Hepatocyte (in vitro differentiated cells): Measurements from ENCODE around the gene OS9. TPM values are rescaled to one million over a fixed set of nuclear protein-coding genes. Genes with fewer than 3 reads are reported as not detected.

ENCODE experiments used
- DNase-seq: peaks from one replicate; pipeline ENCODE4 v3.0.0-alpha.2; 2016; ENCODE audit warnings: low spot score
- H2AFZ ChIP-seq: fragments of 200-600 bp; sonication (generic); 2 replicates; pipeline ENCODE4 v1.6.0; 2016; ENCODE audit warnings: antibody characterized with exemption, mild to moderate bottlenecking
- H3K27ac ChIP-seq: fragments of 200-600 bp; sonication (generic); 2 replicates; pipeline ENCODE4 v1.5.1; 2016; ENCODE audit warnings: mild to moderate bottlenecking
- H3K27me3 ChIP-seq: fragments of 200-600 bp; sonication (generic); 2 replicates; pipeline ENCODE4 v1.6.1; 2016
- H3K36me3 ChIP-seq: fragments of 200-600 bp; sonication (generic); replicated peaks from 2 replicates; pipeline ENCODE4 v1.5.1; 2016; ENCODE audit warnings: low read depth; ENCODE audit not compliant: insufficient read depth
- H3K4me1 ChIP-seq: fragments of 200-600 bp; sonication (generic); 2 replicates; pipeline ENCODE4 v1.5.1; 2016; ENCODE audit warnings: mild to moderate bottlenecking, moderate library complexity; ENCODE audit not compliant: insufficient read depth
- H3K4me2 ChIP-seq: fragments of 200-600 bp; sonication (generic); 2 replicates; pipeline ENCODE4 v1.6.0; 2016
- H3K4me3 ChIP-seq: fragments of 200-600 bp; sonication (generic); 2 replicates; pipeline ENCODE4 v1.5.1; 2016; ENCODE audit warnings: mild to moderate bottlenecking
- H3K79me2 ChIP-seq: fragments of 200-600 bp; sonication (generic); 2 replicates; pipeline ENCODE4 v1.6.0; 2017; ENCODE audit warnings: mild to moderate bottlenecking
- H3K9me2 ChIP-seq: fragments of 200-600 bp; sonication (generic); replicated peaks from 2 replicates; pipeline ENCODE4 v1.6.0; 2017; ENCODE audit warnings: mild to moderate bottlenecking; ENCODE audit not compliant: insufficient read depth
- H3K9me3 ChIP-seq: fragments of 200-600 bp; sonication (generic); 2 replicates; pipeline ENCODE4 v1.5.1; 2016; ENCODE audit warnings: low read depth, mild to moderate bottlenecking
- H4K20me1 ChIP-seq: fragments of 200-600 bp; sonication (generic); 2 replicates; pipeline ENCODE4 v1.6.0; 2016; ENCODE audit warnings: mild to moderate bottlenecking; ENCODE audit not compliant: insufficient read depth, poor library complexity, severe bottlenecking
- EZH2 ChIP-seq: fragments of 200-600 bp; sonication (generic); IDR thresholded peaks from 2 replicates; pipeline ENCODE4 v1.6.1; 2016; ENCODE audit warnings: antibody characterized with exemption, mild to moderate bottlenecking, borderline replicate concordance
- EZH2phosphoT487 ChIP-seq: fragments of 200-600 bp; sonication (generic); IDR thresholded peaks from one replicate; pipeline ENCODE4 v1.6.1; 2018; ENCODE audit warnings: antibody characterized with exemption, mild to moderate bottlenecking, low read depth, moderate library complexity; ENCODE audit not compliant: unreplicated experiment, severe bottlenecking
- WGBS: methylation state at CpG from one replicate; pipeline ENCODE4 v1.1.6; 2016; ENCODE audit warnings: low lambda C conversion rate; ENCODE audit errors: missing lambda C conversion rate; 5-methylcytosine and 5-hydroxymethylcytosine counted together
- polyA plus RNA-seq: library from polyadenylated mRNA; unstranded; fragments of >200 nt; fragmentation: Nextera tagmentation; extraction: Ambion mirVana; gene quantifications from 2 replicates; pipeline ENCODE4 v1.2.1, GENCODE V29; 2016
- total RNA-seq: library from RNA; depleted of rRNA; stranded (reverse); fragments of >200 nt; gene quantifications from 2 replicates; pipeline ENCODE4 v1.2.3, GENCODE V29; 2014
- TF ChIP-seq, protein P1 (sequence below): fragments of 200-600 bp; sonication (generic); IDR thresholded peaks from 2 replicates; pipeline ENCODE4 v1.5.1; 2016; ENCODE audit warnings: antibody characterized with exemption, mild to moderate bottlenecking; ENCODE audit not compliant: poor library complexity

The OS9 gene
- total and polyA plus RNA-seq, 2 experiments from 2014 or later: 243 to 366 TPM

DNA sequence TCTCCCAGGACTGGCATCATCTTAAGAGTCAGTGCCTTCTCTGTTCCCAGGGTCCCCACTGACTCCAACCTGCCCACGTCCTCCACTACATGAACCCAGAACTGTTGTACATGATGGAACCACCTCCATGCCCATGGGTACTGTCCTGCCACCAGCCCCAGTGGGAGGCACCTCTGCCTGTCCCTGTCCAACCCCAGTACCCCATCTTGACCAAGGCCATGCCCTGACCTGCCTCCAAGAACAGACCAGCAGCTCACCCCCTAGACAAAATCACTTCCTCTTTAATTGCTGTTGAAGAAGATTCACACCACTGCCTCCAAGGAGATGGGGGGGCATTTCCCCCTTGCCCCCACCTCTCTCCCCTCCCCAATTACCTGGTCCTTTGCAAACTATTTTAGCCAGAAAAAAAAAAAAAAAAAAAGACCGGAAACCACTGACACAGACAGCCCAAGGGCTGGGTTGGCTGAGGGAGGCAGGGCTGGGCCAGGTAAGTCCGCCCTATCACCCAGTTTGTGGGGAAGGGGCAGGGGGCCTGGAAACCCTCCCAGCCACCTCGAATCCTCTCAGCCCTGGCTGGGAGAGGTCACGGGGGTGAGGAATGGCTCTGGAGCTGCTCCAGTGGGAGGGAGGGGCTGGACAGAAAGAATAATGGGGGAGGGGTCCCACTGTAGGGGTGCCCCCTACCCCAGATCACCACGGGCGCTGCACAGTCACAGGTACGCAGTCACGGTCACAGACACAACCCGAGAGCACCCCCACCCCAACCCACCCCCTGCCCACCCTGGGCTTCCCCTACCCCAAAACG, 31.2 kb downstream of the OS9 start:
- Histone ChIP-seq H3K4me1 (peaks cover 6% of the 10 kb centered on the region), H4K20me1 (no peaks in the 10 kb centered on the region), H3K9me2 (no peaks in the 10 kb centered on the region), H3K4me3 (no peak overlapping the region), H3K79me2 (no peaks in the 10 kb centered on the region), H3K9me3 (no peaks in the 10 kb centered on the region), H3K27me3 (peaks cover 58% of the 10 kb centered on the region), H3K27ac (no peak overlapping the region), H2AFZ (no peak overlapping the region), H3K4me2 (no peak overlapping the region), H3K36me3 (no peaks in the 10 kb centered on the region)
- DNase-seq: peak; percentile 3
- TF ChIP-seq, protein P1, sequence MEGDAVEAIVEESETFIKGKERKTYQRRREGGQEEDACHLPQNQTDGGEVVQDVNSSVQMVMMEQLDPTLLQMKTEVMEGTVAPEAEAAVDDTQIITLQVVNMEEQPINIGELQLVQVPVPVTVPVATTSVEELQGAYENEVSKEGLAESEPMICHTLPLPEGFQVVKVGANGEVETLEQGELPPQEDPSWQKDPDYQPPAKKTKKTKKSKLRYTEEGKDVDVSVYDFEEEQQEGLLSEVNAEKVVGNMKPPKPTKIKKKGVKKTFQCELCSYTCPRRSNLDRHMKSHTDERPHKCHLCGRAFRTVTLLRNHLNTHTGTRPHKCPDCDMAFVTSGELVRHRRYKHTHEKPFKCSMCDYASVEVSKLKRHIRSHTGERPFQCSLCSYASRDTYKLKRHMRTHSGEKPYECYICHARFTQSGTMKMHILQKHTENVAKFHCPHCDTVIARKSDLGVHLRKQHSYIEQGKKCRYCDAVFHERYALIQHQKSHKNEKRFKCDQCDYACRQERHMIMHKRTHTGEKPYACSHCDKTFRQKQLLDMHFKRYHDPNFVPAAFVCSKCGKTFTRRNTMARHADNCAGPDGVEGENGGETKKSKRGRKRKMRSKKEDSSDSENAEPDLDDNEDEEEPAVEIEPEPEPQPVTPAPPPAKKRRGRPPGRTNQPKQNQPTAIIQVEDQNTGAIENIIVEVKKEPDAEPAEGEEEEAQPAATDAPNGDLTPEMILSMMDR: no peak
- TF ChIP-seq EZH2 (no peak), EZH2phosphoT487 (no peak)
- WGBS: 59% methylated on average over 5 of the region's 11 CpGs

DNA sequence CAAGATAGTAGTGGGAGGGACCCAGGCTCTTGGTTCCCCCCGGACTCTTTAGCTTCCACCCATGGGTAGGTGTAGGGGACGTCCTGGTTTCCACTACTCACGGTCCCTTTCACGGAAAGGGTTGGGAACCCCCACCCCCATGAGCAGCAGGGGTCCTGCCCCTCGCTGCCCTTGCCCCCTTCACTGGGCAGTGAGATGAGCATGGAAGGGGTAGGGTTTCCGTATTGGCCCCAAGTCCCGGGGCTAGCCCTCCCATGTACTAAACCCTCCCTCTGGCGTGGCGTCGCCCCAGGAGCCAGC, 31.9 kb downstream of the OS9 start:
- H3K4me3 ChIP-seq: no peak overlapping the region
- no peaks in the 10 kb centered on the region for H3K36me3 ChIP-seq
- no peaks in the 10 kb centered on the region for H3K9me2 ChIP-seq
- TF ChIP-seq EZH2phosphoT487 (no peak), EZH2 (no peak)
- TF ChIP-seq, protein P1: no peak
- H3K79me2 ChIP-seq: no peaks in the 10 kb centered on the region
- WGBS: 8% methylated on average over 10 of the region's 10 CpGs
- no peaks in the 10 kb centered on the region for H3K9me3 ChIP-seq
- no peak for DNase-seq
- H3K4me2 ChIP-seq: peak overlapping the region; percentile 98
- H3K27me3 ChIP-seq: peaks cover 63% of the 10 kb centered on the region
- H4K20me1 ChIP-seq: no peaks in the 10 kb centered on the region
- no peak overlapping the region for H3K27ac ChIP-seq
- peaks cover 6% of the 10 kb centered on the region for H3K4me1 ChIP-seq
- H2AFZ ChIP-seq: no peak overlapping the region

DNA sequence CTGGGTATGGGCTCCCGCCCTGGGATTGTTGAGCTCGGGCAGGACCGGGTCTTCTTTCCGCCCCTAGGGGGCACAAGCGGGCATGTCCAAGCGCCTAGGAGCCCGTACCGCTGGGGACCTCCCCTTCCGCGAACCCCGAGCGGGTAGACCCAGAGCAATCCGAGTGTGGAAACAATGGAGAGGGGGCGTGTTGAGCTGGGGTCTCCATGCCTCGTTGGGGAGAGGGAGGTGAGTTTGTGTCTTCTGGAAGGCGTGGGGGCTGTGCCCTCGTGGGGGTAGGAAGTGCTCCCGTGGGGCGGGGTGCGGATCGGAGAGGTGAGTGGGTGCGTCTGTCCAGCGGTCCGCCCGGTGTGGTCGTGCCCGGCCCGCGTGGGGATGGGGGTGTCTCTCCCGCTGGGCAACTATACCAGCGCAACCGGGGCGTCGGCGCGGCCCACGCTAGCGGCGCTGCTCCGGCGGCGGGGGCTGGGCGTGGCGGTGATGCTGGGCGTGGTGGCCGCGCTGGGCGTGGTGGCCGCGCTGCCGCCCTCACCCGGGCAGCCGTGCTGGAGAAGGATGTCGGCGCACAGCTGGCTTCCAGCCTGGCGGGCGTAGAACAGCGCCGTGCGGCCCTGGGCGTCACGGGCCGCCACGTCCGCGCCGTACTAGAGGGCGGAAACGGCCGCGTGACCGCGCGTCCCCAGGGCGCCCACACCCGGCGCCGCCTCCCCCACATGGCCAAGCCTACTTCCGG, 32.4 kb downstream of the OS9 start:
- H3K27ac ChIP-seq: no peak overlapping the region
- peak; percentile 88 for DNase-seq

More for the DNA sequence above, 32.4 kb downstream of the OS9 start:
- TF ChIP-seq EZH2phosphoT487: no peak
- peak; percentile 59 for TF ChIP-seq EZH2
- TF ChIP-seq, protein P1: peak; percentile 65
- Histone ChIP-seq H3K27me3 (peaks cover 69% of the 10 kb centered on the region), H3K4me2 (peak overlapping the region; percentile 98), H4K20me1 (no peaks in the 10 kb centered on the region), H3K9me2 (no peaks in the 10 kb centered on the region), H3K9me3 (no peaks in the 10 kb centered on the region), H3K36me3 (no peaks in the 10 kb centered on the region), H3K4me1 (peaks cover 6% of the 10 kb centered on the region), H2AFZ (peak overlapping the region; percentile 62), H3K79me2 (no peaks in the 10 kb centered on the region), H3K4me3 (peak overlapping the region; percentile 60)
- WGBS: 6% methylated on average over 40 of the region's 79 CpGs
